ENCODE results near the gene UGT1A9. TPM values are rescaled to one million over a fixed set of nuclear protein-coding genes. Genes with fewer than 3 reads are reported as not detected.

Gene UGT1A9
- total and polyA plus RNA-seq, 8 donors: 0.73 to 7.0 (median 3.9) TPM; not detected in 5

GRCh38 chr2:233663911-233664310, 7.8 kb upstream of the UGT1A9 start:
- no peak for DNase-seq
- H3K4me3 ChIP-seq: no peak overlapping the region
- WGBS, 5 donors: 36 to 60% (median 54%) methylated on average over 1 of the region's 1 CpG

GRCh38 chr2:233668605-233669260, 3.0 kb upstream of the UGT1A9 start:
- Histone ChIP-seq H3K9me3 (peaks cover 0 to 8% (median 2%) of the 10 kb centered on the region in 4 donors), H3K4me3 (no peak overlapping the region), H3K27ac (no peak overlapping the region), H3K4me1 (no peaks in the 10 kb centered on the region), H3K36me3 (no peaks in the 10 kb centered on the region), H3K27me3 (no peaks in the 10 kb centered on the region)
- WGBS, 5 donors: 78 to 87% (median 79%) methylated on average over 4 of the region's 4 CpGs
- intact Hi-C loops (cut with DNase I; ENCODE audit: low total_unique reads): no loop called here
- TF ChIP-seq POLR2AphosphoS5 (IDR thresholded peaks at IDR 0.05): no peak
- no peak for DNase-seq

More at GRCh38 chr2:233663911-233664310, 7.8 kb upstream of the UGT1A9 start:
- Histone ChIP-seq H3K27me3 (no peaks in the 10 kb centered on the region), H3K4me1 (no peaks in the 10 kb centered on the region), H3K9me3 (peaks cover 0 to 11% (median 4%) of the 10 kb centered on the region in 4 donors), H3K27ac (no peak overlapping the region), H3K36me3 (no peaks in the 10 kb centered on the region)
- no peak for TF ChIP-seq EP300 (IDR thresholded peaks at IDR 0.05)
- TF ChIP-seq POLR2AphosphoS5 (IDR thresholded peaks at IDR 0.05): no peak
- no peak for TF ChIP-seq POLR2A (IDR thresholded peaks at IDR 0.05)
- no peak for TF ChIP-seq CTCF (IDR thresholded peaks at IDR 0.05)
- intact Hi-C loops (cut with DNase I; ENCODE audit: low total_unique reads): no loop called here

GRCh38 chr2:233672886-233673285, 1.2 kb downstream of the UGT1A9 start:
- Histone ChIP-seq H3K4me3 (no peak overlapping the region), H3K9me3 (no peaks in the 10 kb centered on the region), H3K27ac (no peak overlapping the region), H3K27me3 (no peaks in the 10 kb centered on the region), H3K4me1 (no peaks in the 10 kb centered on the region), H3K36me3 (no peaks in the 10 kb centered on the region)
- DNase-seq: no peak
- intact Hi-C loops (cut with DNase I; ENCODE audit: low total_unique reads): no loop called here
- TF ChIP-seq CTCF (IDR thresholded peaks at IDR 0.05): no peak
- no peak for TF ChIP-seq POLR2A (IDR thresholded peaks at IDR 0.05)
- no peak for TF ChIP-seq POLR2AphosphoS5 (IDR thresholded peaks at IDR 0.05)
- no peak for TF ChIP-seq EP300 (IDR thresholded peaks at IDR 0.05)
- 74 to 92% (median 87%) methylated on average over 3 of the region's 3 CpGs for WGBS, 5 donors

GRCh38 chr2:233673896-233674295, 2.2 kb downstream of the UGT1A9 start:
- no peak for TF ChIP-seq CTCF (IDR thresholded peaks at IDR 0.05)
- TF ChIP-seq POLR2A (IDR thresholded peaks at IDR 0.05): no peak
- TF ChIP-seq POLR2AphosphoS5 (IDR thresholded peaks at IDR 0.05): no peak
- TF ChIP-seq EP300 (IDR thresholded peaks at IDR 0.05): no peak
- no peaks in the 10 kb centered on the region for H3K27me3 ChIP-seq
- H3K27ac ChIP-seq: no peak overlapping the region
- H3K4me3 ChIP-seq: no peak overlapping the region
- H3K36me3 ChIP-seq: no peaks in the 10 kb centered on the region
- no peaks in the 10 kb centered on the region for H3K4me1 ChIP-seq
- intact Hi-C loops (cut with DNase I; ENCODE audit: low total_unique reads): no loop called here
- DNase-seq: no peak
- no peaks in the 10 kb centered on the region for H3K9me3 ChIP-seq

GRCh38 chr2:233674314-233674713, 2.6 kb downstream of the UGT1A9 start:
- H3K27me3 ChIP-seq: no peaks in the 10 kb centered on the region
- no peaks in the 10 kb centered on the region for H3K9me3 ChIP-seq
- H3K36me3 ChIP-seq: no peaks in the 10 kb centered on the region
- no peak for TF ChIP-seq POLR2A (IDR thresholded peaks at IDR 0.05)
- no peak for TF ChIP-seq CTCF (IDR thresholded peaks at IDR 0.05)
- no peak for TF ChIP-seq POLR2AphosphoS5 (IDR thresholded peaks at IDR 0.05)
- TF ChIP-seq EP300 (IDR thresholded peaks at IDR 0.05): no peak
- intact Hi-C loops (cut with DNase I; ENCODE audit: low total_unique reads): no loop called here
- H3K4me1 ChIP-seq: no peaks in the 10 kb centered on the region
- no peak for DNase-seq
- no peak overlapping the region for H3K27ac ChIP-seq
- 51 to 63% (median 52%) methylated on average over 1 of the region's 1 CpG for WGBS, 5 donors
- no peak overlapping the region for H3K4me3 ChIP-seq

Data from stomach (tissue), 9 donors.